AG04449 (cell line): ENCODE measurements around the gene PARP2.

Source experiments
- CTCF ChIA-PET: fragments of 350-600 bp; formaldehyde crosslinking; extraction: SDS; loops from one replicate; lab custom pipeline; 2021; ENCODE audit warnings: antibody characterized with exemption; lab: Yijun Ruan, JAX
- POLR2A ChIA-PET: fragments of 400-600, 350-600 bp; formaldehyde crosslinking; extraction: SDS; loops from one replicate; lab custom pipeline; 2020; ENCODE audit warnings: antibody characterized with exemption, inconsistent platforms; lab: Yijun Ruan, JAX
- DNase-seq: peaks from one replicate; pipeline ENCODE4 v3.0.0-alpha.2; 2010; ENCODE audit warnings: low read depth, low spot score
- H3K4me3 ChIP-seq: 2 replicates; pipeline ENCODE4 v1.5.1; 2011; ENCODE audit warnings: low read depth, mild to moderate bottlenecking, control low read depth, low read length
- CTCF ChIP-seq: IDR thresholded peaks from one replicate; pipeline ENCODE4 v1.5.1; 2011; ENCODE audit warnings: mild to moderate bottlenecking, moderate library complexity, low read length, control low read depth, inconsistent platforms; ENCODE audit not compliant: insufficient read depth; ENCODE audit errors: missing control alignments

The PARP2 gene

GRCh38 chr14:20341646-20342045 is 1.8 kb upstream of the PARP2 start:
- DNase-seq = no peak
- peak overlapping the region; percentile 74 for H3K4me3 ChIP-seq
- ChIA-PET POLR2A (no interaction called here), CTCF (interaction anchor here (0.8 to 7.1 kb wide), 6 partner anchors 9 to 347 kb away, joined by 3 to 90 read pairs (median 4); partner anchors contain the start of genes ANG and CCNB1IP1)
- no peak for TF ChIP-seq CTCF

GRCh38 chr14:20343862-20344220 is 406 bp downstream of the PARP2 start:
- ChIA-PET POLR2A (interaction anchor here (0.8 to 2.1 kb wide), 13 partner anchors 8 to 728 kb away, joined by 3 to 17 read pairs (median 7); partner anchors contain the start of genes APEX1, CCNB1IP1, OSGEP and PIP4P1), CTCF (interaction anchor here (1.1 to 7.1 kb wide), 3 partner anchors 12 to 32 kb away, joined by 3 to 90 read pairs (median 14); partner anchors contain the start of gene CCNB1IP1)
- DNase-seq = no peak
- TF ChIP-seq CTCF = no peak
- peak overlapping the region; percentile 88 for H3K4me3 ChIP-seq

- POLR2A ChIA-PET = interaction anchor here (1.2 kb wide), 1 partner anchor 64 kb away, joined by 3 read pairs; no protein-coding TSS in a partner anchor
- no peak for TF ChIP-seq CTCF
- no peak for DNase-seq
- CTCF ChIA-PET = interaction anchor here (0.9 to 7.1 kb wide), 2 partner anchors 15 to 70 kb away, joined by 3 to 90 read pairs; partner anchors contain the start of gene CCNB1IP1
- H3K4me3 ChIP-seq = no peak overlapping the region
Measured at GRCh38 chr14:20345366-20345765, 1.9 kb downstream of the PARP2 start.

GRCh38 chr14:20346713-20347112 is 3.3 kb downstream of the PARP2 start:
- TF ChIP-seq CTCF = no peak
- no peak overlapping the region for H3K4me3 ChIP-seq
- ChIA-PET POLR2A (no interaction called here), CTCF (interaction anchor here (7.1 kb wide), 1 partner anchor 17 kb away, joined by 90 read pairs; the partner anchor contains the start of gene CCNB1IP1)
- DNase-seq = no peak

GRCh38 chr14:20347747-20348146 is 4.3 kb downstream of the PARP2 start:
- ChIA-PET CTCF (no interaction called here), POLR2A (no interaction called here)
- DNase-seq = no peak
- H3K4me3 ChIP-seq = no peak overlapping the region
- TF ChIP-seq CTCF = no peak

- CTCF ChIA-PET = interaction anchor here (1.0 to 9.6 kb wide), 7 partner anchors 9 to 67 kb away, joined by 3 to 68 read pairs (median 3); no protein-coding TSS in a partner anchor
- TF ChIP-seq CTCF = no peak
- H3K4me3 ChIP-seq = no peak overlapping the region
- POLR2A ChIA-PET = no interaction called here
- no peak for DNase-seq
Measured at GRCh38 chr14:20350282-20350681, 6.8 kb downstream of the PARP2 start.
